G401 (cell line): ENCODE results near the gene CRYBB3. TPM values are rescaled to one million over a fixed set of nuclear protein-coding genes. Genes with fewer than 3 reads are reported as not detected.
A peak's percentile ranks its signal among the peaks of the same experiment; 100 is the strongest.
"Not testable (repeated sequence)": the region's sequence is repeated elsewhere in the genome, so short reads cannot be mapped to it uniquely, and the experiment has no call there.

Experiments used
- DNase-seq: peaks from one replicate; pipeline ENCODE4 v3.0.0-alpha.2; 2015; ENCODE audit warnings: low spot score
- in situ Hi-C: cut with HindIII; loops from 2 replicates; pipeline ENCODE4 v1.10.0; 2016; ENCODE audit warnings: low sequenced_read_pairs, mixed read lengths
- total RNA-seq: library from RNA; depleted of rRNA; stranded (reverse); fragments of >200 nt; shearing (Covaris generic); gene quantifications from 2 replicates; pipeline ENCODE4 v1.2.3, GENCODE V29; 2014; rRNA removed

The CRYBB3 gene
- total RNA-seq, 1 experiment from 2014 or later: not detected

GRCh38 chr22:25232301-25232700 is 32.6 kb downstream of the CRYBB3 start:
- in situ Hi-C loops: no loop called here
- DNase-seq: no peak

- in situ Hi-C loops, DNase-seq: not testable (repeated sequence)
These were observed 34.0 kb downstream of the CRYBB3 start for GRCh38 chr22:25233706-25234105.

- DNase-seq: peak; percentile 36
- in situ Hi-C loops: no loop called here
These were observed 36.1 kb downstream of the CRYBB3 start for GRCh38 chr22:25235547-25236290.

GRCh38 chr22:25236417-25236816 is 36.8 kb downstream of the CRYBB3 start:
- in situ Hi-C loops: no loop called here
- DNase-seq: no peak

GRCh38 chr22:25237503-25237902 is 37.8 kb downstream of the CRYBB3 start:
- DNase-seq: no peak
- in situ Hi-C loops: no loop called here

- DNase-seq, in situ Hi-C loops: not testable (repeated sequence)
These were observed 38.4 kb downstream of the CRYBB3 start for GRCh38 chr22:25238058-25238457.

GRCh38 chr22:25255169-25255568 is 55.5 kb downstream of the CRYBB3 start:
- DNase-seq, in situ Hi-C loops: not testable (repeated sequence)

Other genes starting within 250 kb of the CRYBB3 start
- 9.6 and 9.8 TPM in 2 replicates for gene KIAA1671, start 247.1 kb upstream of the CRYBB3 start, total RNA-seq
- 0.86 TPM in 1 of 2 replicates, not detected in the other for gene CRYBB2, start 19.8 kb downstream of the CRYBB3 start, total RNA-seq